H9 (cell line): ENCODE data around the gene GRID1. TPM values are rescaled to one million over a fixed set of nuclear protein-coding genes. Genes with fewer than 3 reads are reported as not detected.

Experiments used
- DNase-seq: peaks from one replicate; pipeline ENCODE4 v3.0.0-alpha.2; 2017
- H2AFZ ChIP-seq: one replicate; pipeline ENCODE4 v1.6.1; 2013; ENCODE audit warnings: mild to moderate bottlenecking, low read length, control low read depth, moderate library complexity
- H2AK5ac ChIP-seq: 2 replicates; pipeline ENCODE4 v1.6.1; 2013; ENCODE audit warnings: low read length, control low read depth, mixed read lengths; ENCODE audit not compliant: insufficient read length
- H2BK120ac ChIP-seq: one replicate; pipeline ENCODE4 v1.6.1; 2013; ENCODE audit warnings: low read depth, mild to moderate bottlenecking, low read length, control low read depth, inconsistent platforms; ENCODE audit not compliant: poor library complexity, severe bottlenecking
- H2BK12ac ChIP-seq: 2 replicates; pipeline ENCODE4 v1.6.1; 2013; ENCODE audit warnings: low read length, control low read depth, mixed read lengths, low read depth; ENCODE audit not compliant: insufficient read length
- H2BK15ac ChIP-seq: 2 replicates; pipeline ENCODE4 v1.6.1; 2013; ENCODE audit warnings: low read depth, low read length, control low read depth
- H2BK20ac ChIP-seq: one replicate; pipeline ENCODE4 v1.6.1; 2013; ENCODE audit warnings: low read depth, mild to moderate bottlenecking, low read length, control low read depth, inconsistent platforms; ENCODE audit not compliant: poor library complexity, severe bottlenecking
- H2BK5ac ChIP-seq: 2 replicates; pipeline ENCODE4 v1.6.1; 2013; ENCODE audit warnings: low read length, control low read depth, mixed read lengths; ENCODE audit not compliant: insufficient read length
- H3K14ac ChIP-seq: 2 replicates; pipeline ENCODE4 v1.6.1; 2013; ENCODE audit warnings: low read length, control low read depth; ENCODE audit not compliant: insufficient read depth
- H3K18ac ChIP-seq: 2 replicates; pipeline ENCODE4 v1.6.1; 2013; ENCODE audit warnings: low read depth, mild to moderate bottlenecking, mixed read lengths, low read length, control low read depth; ENCODE audit not compliant: insufficient read length
- H3K23ac ChIP-seq: 2 replicates; pipeline ENCODE4 v1.6.1; 2013; ENCODE audit warnings: low read length, control low read depth, mixed read lengths, low read depth; ENCODE audit not compliant: insufficient read length
- H3K23me2 ChIP-seq: 2 replicates; pipeline ENCODE4 v1.6.1; 2013; ENCODE audit warnings: low read depth, mild to moderate bottlenecking, mixed read lengths, low read length, control low read depth; ENCODE audit not compliant: insufficient read length, poor library complexity, severe bottlenecking
- H3K27ac ChIP-seq: 2 replicates; pipeline ENCODE4 v1.5.1; 2013; ENCODE audit warnings: low read length, control low read depth, mixed read lengths, low read depth; ENCODE audit not compliant: insufficient read length
- H3K27me3 ChIP-seq: 2 replicates; pipeline ENCODE4 v1.6.1; 2013; ENCODE audit warnings: low read length, control low read depth, inconsistent platforms; ENCODE audit not compliant: insufficient read depth
- H3K4ac ChIP-seq: 2 replicates; pipeline ENCODE4 v1.6.1; 2013; ENCODE audit warnings: low read depth, mild to moderate bottlenecking, control low read depth, inconsistent platforms, low read length, moderate library complexity
- H3K4me1 ChIP-seq: 2 replicates; pipeline ENCODE4 v1.6.1; 2013; ENCODE audit warnings: low read length, control low read depth, inconsistent platforms; ENCODE audit not compliant: insufficient read depth
- H3K4me2 ChIP-seq: 2 replicates; pipeline ENCODE4 v1.6.1; 2013; ENCODE audit warnings: low read length, control low read depth, mixed read lengths; ENCODE audit not compliant: insufficient read length, insufficient read depth
- H3K56ac ChIP-seq: 2 replicates; pipeline ENCODE4 v1.6.1; 2013; ENCODE audit warnings: low read depth, mild to moderate bottlenecking, mixed read lengths, low read length, control low read depth; ENCODE audit not compliant: insufficient read length
- H3K79me1 ChIP-seq: 2 replicates; pipeline ENCODE4 v1.6.1; 2013; ENCODE audit warnings: low read depth, mild to moderate bottlenecking, moderate library complexity, low read length, control low read depth, inconsistent platforms; ENCODE audit not compliant: insufficient read depth, poor library complexity, severe bottlenecking
- H3K79me2 ChIP-seq: 2 replicates; pipeline ENCODE4 v1.6.1; 2013; ENCODE audit warnings: low read length, control low read depth, inconsistent platforms; ENCODE audit not compliant: insufficient read depth
- H3K9ac ChIP-seq: 2 replicates; pipeline ENCODE4 v1.6.1; 2013; ENCODE audit warnings: low read length, control low read depth, mixed read lengths; ENCODE audit not compliant: insufficient read length; ENCODE audit errors: extremely low read depth
- H3K9me3 ChIP-seq: one replicate; pipeline ENCODE4 v1.6.1; 2013; ENCODE audit warnings: low read depth, low read length, inconsistent platforms; ENCODE audit not compliant: control insufficient read depth
- H3T11ph ChIP-seq: one replicate; pipeline ENCODE4 v1.6.1; 2013; ENCODE audit warnings: mild to moderate bottlenecking, low read length, control low read depth, inconsistent platforms
- H4K20me1 ChIP-seq: one replicate; pipeline ENCODE4 v1.6.1; 2013; ENCODE audit not compliant: control insufficient read depth, insufficient read length, insufficient read depth
- H4K5ac ChIP-seq: 2 replicates; pipeline ENCODE4 v1.6.1; 2013; ENCODE audit warnings: low read depth, mild to moderate bottlenecking, mixed read lengths, low read length, control low read depth; ENCODE audit not compliant: insufficient read length
- H4K8ac ChIP-seq: replicated peaks from 2 replicates; pipeline ENCODE4 v1.6.1; 2013; ENCODE audit warnings: low read length, control low read depth, mixed read lengths, low read depth; ENCODE audit not compliant: insufficient read length
- H4K91ac ChIP-seq: 2 replicates; pipeline ENCODE4 v1.6.1; 2013; ENCODE audit warnings: low read depth, mild to moderate bottlenecking, moderate library complexity, mixed read lengths, low read length, control low read depth; ENCODE audit not compliant: insufficient read length
- H3K27ac Mint-ChIP-seq, 3 experiments: 2 replicates in 2 of 3; 3 replicates in 1 of 3; pipeline ENCODE4 v1.8.0; 2020 to 2021; ENCODE audit warnings: mixed read lengths in 3 of 3, mild to moderate bottlenecking in 1 of 3, moderate library complexity in 1 of 3
- H3K27me3 Mint-ChIP-seq: 2 replicates; pipeline ENCODE4 v1.8.0; 2021; ENCODE audit warnings: low read depth, mild to moderate bottlenecking, moderate library complexity, mixed read lengths
- H3K36me3 Mint-ChIP-seq, 3 experiments: 2 replicates in 2 of 3; 3 replicates in 1 of 3; pipeline ENCODE4 v1.8.0; 2020 to 2021; ENCODE audit warnings: low read depth in 3 of 3, mixed read lengths in 3 of 3; ENCODE audit not compliant: insufficient read depth in 1 of 3
- H3K4me1 Mint-ChIP-seq, 2 experiments: 2 replicates each; pipeline ENCODE4 v1.8.0; 2020; ENCODE audit warnings: mixed read lengths in 2 of 2
- H3K4me3 Mint-ChIP-seq, 2 experiments: 2 replicates in 1 of 2; 3 replicates in 1 of 2; pipeline ENCODE4 v1.8.0; 2020 to 2021; ENCODE audit warnings: mild to moderate bottlenecking in 2 of 2, mixed read lengths in 2 of 2, moderate library complexity in 1 of 2
- H3K9me3 Mint-ChIP-seq, 2 experiments: 2 replicates in 1 of 2; 3 replicates in 1 of 2; pipeline ENCODE4 v1.8.0; 2020; ENCODE audit warnings: mild to moderate bottlenecking in 2 of 2, mixed read lengths in 2 of 2, moderate library complexity in 1 of 2
- WGBS: extraction: QIAGEN DNeasy Blood & Tissue Kit; methylation state at CpG from one replicate; pipeline ENCODE4 v1.1.7; 2013; ENCODE audit warnings: missing lambda C conversion rate, low lambda C conversion rate, mixed read lengths; ENCODE audit not compliant: insufficient read length; ENCODE audit errors: extremely low coverage; 5-methylcytosine and 5-hydroxymethylcytosine counted together
- total RNA-seq: library from RNA; stranded (reverse); gene quantifications from 2 replicates; pipeline ENCODE4 v1.2.1, GENCODE V29; 2021
- TF ChIP-seq, protein P1 (sequence below): fragments of 200-600 bp; sonication (generic); conservative IDR thresholded peaks from 3 replicates; pipeline ENCODE4 v1.8.0; 2021; ENCODE audit warnings: antibody characterized with exemption, mild to moderate bottlenecking

The GRID1 gene
- total RNA-seq, 1 experiment from 2014 or later: 0.35 TPM

GRCh38 chr10:86252079-86252478, 114.5 kb downstream of the GRID1 start:
- peaks cover 4% of the 10 kb centered on the region for H3K27me3 Mint-ChIP-seq
- H3K27ac Mint-ChIP-seq: no peak overlapping the region
- no peak overlapping the region for H3K18ac ChIP-seq
- no peaks in the 10 kb centered on the region for H3K23me2 ChIP-seq
- peaks cover 8 to 12% of the 10 kb centered on the region in 2 experiments; a peak in 4 of 5 replicates for H3K9me3 Mint-ChIP-seq
- H4K20me1 ChIP-seq: no peaks in the 10 kb centered on the region
- H3K4me1 ChIP-seq: peaks cover 7% of the 10 kb centered on the region; the same call in 1 of the 2 replicates
- H2AK5ac ChIP-seq: no peak overlapping the region
- WGBS: no CpG with 5 or more reads among the region's 7 CpGs
- H2BK12ac ChIP-seq: no peak overlapping the region
- TF ChIP-seq, protein P1, sequence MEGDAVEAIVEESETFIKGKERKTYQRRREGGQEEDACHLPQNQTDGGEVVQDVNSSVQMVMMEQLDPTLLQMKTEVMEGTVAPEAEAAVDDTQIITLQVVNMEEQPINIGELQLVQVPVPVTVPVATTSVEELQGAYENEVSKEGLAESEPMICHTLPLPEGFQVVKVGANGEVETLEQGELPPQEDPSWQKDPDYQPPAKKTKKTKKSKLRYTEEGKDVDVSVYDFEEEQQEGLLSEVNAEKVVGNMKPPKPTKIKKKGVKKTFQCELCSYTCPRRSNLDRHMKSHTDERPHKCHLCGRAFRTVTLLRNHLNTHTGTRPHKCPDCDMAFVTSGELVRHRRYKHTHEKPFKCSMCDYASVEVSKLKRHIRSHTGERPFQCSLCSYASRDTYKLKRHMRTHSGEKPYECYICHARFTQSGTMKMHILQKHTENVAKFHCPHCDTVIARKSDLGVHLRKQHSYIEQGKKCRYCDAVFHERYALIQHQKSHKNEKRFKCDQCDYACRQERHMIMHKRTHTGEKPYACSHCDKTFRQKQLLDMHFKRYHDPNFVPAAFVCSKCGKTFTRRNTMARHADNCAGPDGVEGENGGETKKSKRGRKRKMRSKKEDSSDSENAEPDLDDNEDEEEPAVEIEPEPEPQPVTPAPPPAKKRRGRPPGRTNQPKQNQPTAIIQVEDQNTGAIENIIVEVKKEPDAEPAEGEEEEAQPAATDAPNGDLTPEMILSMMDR: no peak
- H3K4ac ChIP-seq: no peak overlapping the region
- H3K4me3 Mint-ChIP-seq: no peak overlapping the region
- H2BK20ac ChIP-seq: no peak overlapping the region
- H2AFZ ChIP-seq: no peak overlapping the region
- no peak overlapping the region for H2BK15ac ChIP-seq
- H3K27me3 ChIP-seq: no peaks in the 10 kb centered on the region
- no peak overlapping the region for H2BK120ac ChIP-seq
- H3K79me2 ChIP-seq: no peaks in the 10 kb centered on the region
- H3K9ac ChIP-seq: no peak overlapping the region
- H3K36me3 Mint-ChIP-seq: peaks cover 0 to 9% (median 2%) of the 10 kb centered on the region in 3 experiments; a peak in 5 of 7 replicates
- no peak overlapping the region for H4K8ac ChIP-seq
- no peaks in the 10 kb centered on the region for H3K9me3 ChIP-seq
- H3K14ac ChIP-seq: no peak overlapping the region
- no peak overlapping the region for H4K5ac ChIP-seq
- no peak overlapping the region for H3T11ph ChIP-seq
- H3K4me2 ChIP-seq: no peak overlapping the region
- H3K79me1 ChIP-seq: no peaks in the 10 kb centered on the region
- H2BK5ac ChIP-seq: no peak overlapping the region
- H3K27ac ChIP-seq: no peak overlapping the region
- H3K4me1 Mint-ChIP-seq: peaks cover 14 to 16% of the 10 kb centered on the region in 2 experiments
- no peak overlapping the region for H4K91ac ChIP-seq
- DNase-seq: no peak
- H3K56ac ChIP-seq: no peak overlapping the region
- H3K23ac ChIP-seq: no peak overlapping the region
